Neural cell (in vitro differentiated cells): ENCODE measurements around the gene KCNIP3. TPM values are rescaled to one million over a fixed set of nuclear protein-coding genes. Genes with fewer than 3 reads are reported as not detected.

ENCODE experiments used
- H2AFZ ChIP-seq: fragments of 200-600, 300-800 bp; sonication (generic), shearing (Covaris generic); 2 replicates; pipeline ENCODE4 v1.6.0; 2014; ENCODE audit warnings: low read depth, mild to moderate bottlenecking, antibody characterized with exemption, low read length, moderate library complexity
- H3F3A ChIP-seq: fragments of 200-600 bp; shearing (Covaris generic); 2 replicates; pipeline ENCODE4 v1.6.1; 2016; ENCODE audit warnings: mild to moderate bottlenecking, moderate library complexity, mixed read lengths, antibody characterized with exemption, low read length; ENCODE audit not compliant: insufficient read depth, poor library complexity, severe bottlenecking
- H3K27ac ChIP-seq: fragments of 200-600, 300-800 bp; sonication (generic), shearing (Covaris generic); 2 replicates; pipeline ENCODE4 v1.5.1; 2014; ENCODE audit warnings: mild to moderate bottlenecking, low read length, moderate library complexity
- H3K27me3 ChIP-seq: fragments of 300-800, 200-600 bp; sonication (generic), shearing (Covaris generic); 2 replicates; pipeline ENCODE4 v1.6.0; 2014; ENCODE audit warnings: mild to moderate bottlenecking, low read depth, low read length, moderate library complexity; ENCODE audit not compliant: insufficient read depth
- H3K36me3 ChIP-seq: fragments of 300-800, 200-600 bp; sonication (generic), shearing (Covaris generic); 2 replicates; pipeline ENCODE4 v1.5.1; 2014; ENCODE audit warnings: mild to moderate bottlenecking, antibody characterized with exemption, low read length, moderate library complexity; ENCODE audit not compliant: insufficient read depth
- H3K4me2 ChIP-seq: fragments of 300-800, 200-600 bp; sonication (generic), shearing (Covaris generic); 2 replicates; pipeline ENCODE4 v1.6.0; 2014; ENCODE audit warnings: mild to moderate bottlenecking, low read length
- H3K4me3 ChIP-seq: fragments of 300-800, 200-600 bp; sonication (generic), shearing (Covaris generic); 2 replicates; pipeline ENCODE4 v1.5.1; 2014; ENCODE audit warnings: mild to moderate bottlenecking, low read length, moderate library complexity
- H3K79me2 ChIP-seq: fragments of 200-600 bp; shearing (Covaris generic); replicated peaks from 2 replicates; pipeline ENCODE4 v1.6.0; 2014; ENCODE audit warnings: mild to moderate bottlenecking, low read length, moderate library complexity; ENCODE audit not compliant: insufficient read depth
- H3K9ac ChIP-seq: fragments of 300-800, 200-600 bp; sonication (generic), shearing (Covaris generic); 2 replicates; pipeline ENCODE4 v1.6.1; 2016; ENCODE audit warnings: mild to moderate bottlenecking, low read length, mixed read lengths
- H3K9me2 ChIP-seq: fragments of 200-600 bp; shearing (Covaris generic); 2 replicates; pipeline ENCODE4 v1.6.1; 2016; ENCODE audit warnings: mild to moderate bottlenecking, low read length, mixed read lengths; ENCODE audit not compliant: insufficient read depth
- H3K9me3 ChIP-seq: fragments of 200-600, 300-800 bp; sonication (generic), shearing (Covaris generic); 2 replicates; pipeline ENCODE4 v1.6.1; 2016; ENCODE audit warnings: mild to moderate bottlenecking, mixed run types, low read length, moderate library complexity, mixed read lengths
- H4K20me1 ChIP-seq: fragments of 200-600 bp; shearing (Covaris generic); 2 replicates; pipeline ENCODE4 v1.6.1; 2016; ENCODE audit warnings: mild to moderate bottlenecking, mixed run types; ENCODE audit not compliant: insufficient read depth
- CTCF ChIP-seq: fragments of 450-650 bp; IDR thresholded peaks from 2 replicates; pipeline ENCODE4 v1.5.1; 2014; ENCODE audit warnings: antibody characterized with exemption, mild to moderate bottlenecking, moderate library complexity; ENCODE audit not compliant: poor library complexity, severe bottlenecking
- EP300 ChIP-seq: fragments of 450-650 bp; conservative IDR thresholded peaks from 2 replicates; pipeline ENCODE4 v1.6.1; 2014; ENCODE audit warnings: antibody characterized with exemption, mild to moderate bottlenecking, moderate library complexity; ENCODE audit not compliant: poor library complexity, severe bottlenecking
- EZH2 ChIP-seq: fragments of 200-600, 300-800 bp; shearing (Covaris generic), sonication (generic); IDR thresholded peaks from 2 replicates; pipeline ENCODE4 v1.6.1; 2014; ENCODE audit warnings: antibody characterized with exemption, low read length, borderline replicate concordance, mild to moderate bottlenecking; ENCODE audit not compliant: insufficient read depth, poor library complexity, severe bottlenecking
- MXI1 ChIP-seq: fragments of 450-650 bp; conservative IDR thresholded peaks from 2 replicates; pipeline ENCODE4 v1.6.1; 2014; ENCODE audit warnings: antibody characterized with exemption, mild to moderate bottlenecking; ENCODE audit not compliant: poor library complexity, severe bottlenecking
- POLR2AphosphoS5 ChIP-seq: IDR thresholded peaks from 2 replicates; pipeline ENCODE4 v1.6.1; 2012
- RAD21 ChIP-seq: fragments of 450-650 bp; conservative IDR thresholded peaks from 2 replicates; pipeline ENCODE4 v1.6.1; 2014; ENCODE audit warnings: antibody characterized with exemption, mild to moderate bottlenecking, moderate library complexity
- SMC3 ChIP-seq: fragments of 450-650 bp; conservative IDR thresholded peaks from 2 replicates; pipeline ENCODE4 v1.6.1; 2014; ENCODE audit warnings: antibody characterized with exemption, mild to moderate bottlenecking, moderate library complexity; ENCODE audit not compliant: poor library complexity
- TAF1 ChIP-seq: IDR thresholded peaks from 2 replicates; pipeline ENCODE4 v1.6.1; 2012; ENCODE audit warnings: low read depth
- polyA plus RNA-seq: library from polyadenylated mRNA; depleted of rRNA; stranded (reverse); fragments of >200 nt; gene quantifications from 2 replicates; pipeline ENCODE4 v1.2.3, GENCODE V29; 2014
- TF ChIP-seq, protein P1 (sequence below): IDR thresholded peaks from 2 replicates; pipeline ENCODE4 v1.6.1; 2012; ENCODE audit warnings: borderline replicate concordance

KCNIP3 gene
- polyA plus RNA-seq, 1 donor from 2014 or later: not detected

GRCh38 chr2:95275601-95276243, 21.4 kb upstream of the KCNIP3 start:
- peaks cover 3% of the 10 kb centered on the region for H3K9me3 ChIP-seq
- no peaks in the 10 kb centered on the region for H3K36me3 ChIP-seq
- no peak for TF ChIP-seq POLR2AphosphoS5
- no peak for TF ChIP-seq EZH2
- TF ChIP-seq RAD21: no peak
- no peak for TF ChIP-seq TAF1
- TF ChIP-seq SMC3: no peak
- TF ChIP-seq, protein P1, sequence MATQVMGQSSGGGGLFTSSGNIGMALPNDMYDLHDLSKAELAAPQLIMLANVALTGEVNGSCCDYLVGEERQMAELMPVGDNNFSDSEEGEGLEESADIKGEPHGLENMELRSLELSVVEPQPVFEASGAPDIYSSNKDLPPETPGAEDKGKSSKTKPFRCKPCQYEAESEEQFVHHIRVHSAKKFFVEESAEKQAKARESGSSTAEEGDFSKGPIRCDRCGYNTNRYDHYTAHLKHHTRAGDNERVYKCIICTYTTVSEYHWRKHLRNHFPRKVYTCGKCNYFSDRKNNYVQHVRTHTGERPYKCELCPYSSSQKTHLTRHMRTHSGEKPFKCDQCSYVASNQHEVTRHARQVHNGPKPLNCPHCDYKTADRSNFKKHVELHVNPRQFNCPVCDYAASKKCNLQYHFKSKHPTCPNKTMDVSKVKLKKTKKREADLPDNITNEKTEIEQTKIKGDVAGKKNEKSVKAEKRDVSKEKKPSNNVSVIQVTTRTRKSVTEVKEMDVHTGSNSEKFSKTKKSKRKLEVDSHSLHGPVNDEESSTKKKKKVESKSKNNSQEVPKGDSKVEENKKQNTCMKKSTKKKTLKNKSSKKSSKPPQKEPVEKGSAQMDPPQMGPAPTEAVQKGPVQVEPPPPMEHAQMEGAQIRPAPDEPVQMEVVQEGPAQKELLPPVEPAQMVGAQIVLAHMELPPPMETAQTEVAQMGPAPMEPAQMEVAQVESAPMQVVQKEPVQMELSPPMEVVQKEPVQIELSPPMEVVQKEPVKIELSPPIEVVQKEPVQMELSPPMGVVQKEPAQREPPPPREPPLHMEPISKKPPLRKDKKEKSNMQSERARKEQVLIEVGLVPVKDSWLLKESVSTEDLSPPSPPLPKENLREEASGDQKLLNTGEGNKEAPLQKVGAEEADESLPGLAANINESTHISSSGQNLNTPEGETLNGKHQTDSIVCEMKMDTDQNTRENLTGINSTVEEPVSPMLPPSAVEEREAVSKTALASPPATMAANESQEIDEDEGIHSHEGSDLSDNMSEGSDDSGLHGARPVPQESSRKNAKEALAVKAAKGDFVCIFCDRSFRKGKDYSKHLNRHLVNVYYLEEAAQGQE: no peak
- TF ChIP-seq EP300: no peak
- TF ChIP-seq CTCF: no peak

DNA sequence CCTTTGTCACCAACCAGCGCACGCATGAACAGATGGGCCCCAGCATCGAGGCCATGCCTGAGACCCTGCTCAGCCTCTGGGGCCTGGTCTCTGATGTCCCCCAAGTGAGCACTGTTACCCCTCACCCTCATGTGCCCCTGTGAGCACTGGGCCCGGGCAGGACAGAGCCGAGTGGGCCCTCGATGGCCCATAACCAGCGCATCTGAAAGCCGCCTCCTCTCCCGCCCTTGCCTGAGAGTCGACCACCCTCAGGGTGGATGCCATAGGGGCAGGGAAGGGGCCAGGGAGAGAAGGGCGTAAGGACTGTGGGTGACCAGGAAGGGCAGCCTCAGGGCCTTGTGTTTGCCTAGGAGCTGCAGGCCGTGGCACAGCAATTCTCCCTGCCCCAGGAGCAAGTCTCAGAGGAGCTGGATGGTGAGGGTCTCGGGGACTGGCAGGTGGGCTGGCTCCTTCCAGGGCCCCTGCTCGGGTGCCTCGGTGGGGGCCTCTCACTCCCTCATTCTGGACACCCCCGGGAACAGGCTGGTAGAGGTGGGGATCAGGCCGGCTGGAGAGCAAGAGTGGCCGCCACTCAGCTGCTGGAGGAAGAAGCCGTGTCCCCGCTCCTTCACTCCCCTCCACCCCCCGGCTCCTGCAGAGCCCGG, 20.8 kb upstream of the KCNIP3 start:
- no peak overlapping the region for H2AFZ ChIP-seq
- H3K36me3 ChIP-seq: no peaks in the 10 kb centered on the region
- no peak overlapping the region for H3K4me2 ChIP-seq
- no peak overlapping the region for H3K4me3 ChIP-seq
- H3F3A ChIP-seq: no peaks in the 10 kb centered on the region
- peaks cover 3% of the 10 kb centered on the region for H3K9me3 ChIP-seq
- TF ChIP-seq SMC3 (no peak), TAF1 (no peak), EZH2 (no peak), RAD21 (no peak), MXI1 (no peak), EP300 (no peak), CTCF (no peak), POLR2AphosphoS5 (no peak)
- TF ChIP-seq, protein P1: no peak
- H4K20me1 ChIP-seq: no peaks in the 10 kb centered on the region
- no peak overlapping the region for H3K27ac ChIP-seq
- H3K9me2 ChIP-seq: no peaks in the 10 kb centered on the region
- no peaks in the 10 kb centered on the region for H3K79me2 ChIP-seq
- H3K27me3 ChIP-seq: no peaks in the 10 kb centered on the region
- no peak overlapping the region for H3K9ac ChIP-seq

More at GRCh38 chr2:95275601-95276243, 21.4 kb upstream of the KCNIP3 start:
- no peaks in the 10 kb centered on the region for H3F3A ChIP-seq
- no peaks in the 10 kb centered on the region for H3K9me2 ChIP-seq
- H3K27me3 ChIP-seq: no peaks in the 10 kb centered on the region
- no peaks in the 10 kb centered on the region for H4K20me1 ChIP-seq
- no peaks in the 10 kb centered on the region for H3K79me2 ChIP-seq
- no peak overlapping the region for H3K4me3 ChIP-seq
- no peak overlapping the region for H3K27ac ChIP-seq
- H3K4me2 ChIP-seq: no peak overlapping the region
- H2AFZ ChIP-seq: no peak overlapping the region
- H3K9ac ChIP-seq: no peak overlapping the region
